Superior temporal gyrus (tissue), 1 donor: ENCODE data around the gene MR1.

Experiments used
- DNase-seq: peaks from one replicate; pipeline ENCODE4 v3.0.0-alpha.2; 2016; ENCODE audit errors: extremely low spot score

The MR1 gene

DNA sequence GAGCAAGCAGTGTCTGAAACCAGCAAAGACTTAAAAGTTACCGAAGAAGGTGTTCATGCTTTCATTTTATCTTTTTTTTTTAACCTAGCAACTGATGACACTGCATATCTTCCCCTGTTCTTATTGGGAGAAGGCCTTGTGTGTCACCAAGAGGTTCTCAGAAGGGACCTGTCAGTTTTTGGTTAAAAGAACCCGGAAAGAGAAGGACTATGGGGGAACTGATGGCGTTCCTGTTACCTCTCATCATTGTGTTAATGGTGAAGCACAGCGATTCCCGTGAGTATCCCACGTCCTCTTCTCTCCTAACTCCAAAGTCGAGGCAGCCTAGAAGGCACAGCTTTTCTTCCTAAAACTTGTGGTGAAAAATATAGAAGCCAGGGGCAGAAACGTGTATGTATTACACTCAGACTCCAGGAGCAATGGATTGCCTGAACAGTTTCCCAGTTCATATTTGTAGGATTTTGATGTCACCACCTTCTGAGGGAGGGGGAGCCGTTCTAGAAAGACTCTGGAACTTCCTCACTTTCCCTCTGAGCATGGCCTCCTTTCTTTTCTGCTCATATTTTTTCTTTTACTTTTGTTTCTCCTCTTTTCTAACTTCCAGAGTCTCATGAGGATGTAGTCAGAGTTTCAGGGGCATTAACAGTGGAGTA is at the start of gene MR1:
Gene MR1, plus strand, starts transcription at position 185 of the 653 bp plus-strand sequence. Its CDS starts 25 bp downstream, at position 210.
- peak; percentile 92 for DNase-seq

DNA sequence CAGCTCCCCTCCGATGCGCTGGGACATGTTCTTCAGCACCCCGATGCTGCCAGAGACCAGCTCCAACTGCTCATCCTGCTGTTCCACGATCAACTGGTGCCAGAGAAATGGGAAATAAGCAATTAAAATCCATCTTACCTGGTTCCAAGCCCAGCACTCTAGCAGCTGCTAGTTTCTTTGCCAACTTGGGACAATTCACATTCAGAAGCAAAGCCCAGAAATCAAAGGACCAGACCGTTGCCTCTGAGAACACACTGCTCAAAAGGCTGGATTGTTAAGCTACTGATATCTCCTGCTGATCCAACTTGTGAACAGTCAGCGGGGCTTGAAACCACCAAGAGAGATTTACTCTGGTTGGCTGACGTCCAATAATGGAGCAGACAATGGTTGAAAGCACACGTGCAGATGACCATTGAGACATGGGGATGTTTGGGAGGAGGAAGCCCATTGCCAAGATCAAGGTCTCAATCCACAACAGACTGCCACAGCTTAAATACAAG is 45.5 kb upstream of the MR1 start:
- DNase-seq: peak; percentile 70

DNA sequence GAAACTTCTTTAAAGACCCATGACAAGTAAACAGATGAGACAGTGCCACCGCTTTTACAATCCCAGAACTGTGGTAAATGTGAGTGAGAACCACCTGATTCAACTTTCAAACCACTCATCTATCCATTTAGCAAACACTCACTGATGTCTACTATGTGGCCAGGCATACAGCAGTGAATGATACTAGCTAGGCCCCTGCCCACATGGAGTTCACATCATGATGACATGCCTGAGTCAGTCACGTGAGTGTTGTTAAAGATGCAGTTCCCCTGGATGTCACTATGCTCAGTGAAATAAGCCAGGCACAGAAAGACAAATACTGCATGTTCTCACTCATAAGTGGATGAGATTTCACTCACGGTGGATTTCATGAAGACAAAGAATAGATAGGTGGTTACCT is 39.5 kb upstream of the MR1 start:
- no peak for DNase-seq

DNA sequence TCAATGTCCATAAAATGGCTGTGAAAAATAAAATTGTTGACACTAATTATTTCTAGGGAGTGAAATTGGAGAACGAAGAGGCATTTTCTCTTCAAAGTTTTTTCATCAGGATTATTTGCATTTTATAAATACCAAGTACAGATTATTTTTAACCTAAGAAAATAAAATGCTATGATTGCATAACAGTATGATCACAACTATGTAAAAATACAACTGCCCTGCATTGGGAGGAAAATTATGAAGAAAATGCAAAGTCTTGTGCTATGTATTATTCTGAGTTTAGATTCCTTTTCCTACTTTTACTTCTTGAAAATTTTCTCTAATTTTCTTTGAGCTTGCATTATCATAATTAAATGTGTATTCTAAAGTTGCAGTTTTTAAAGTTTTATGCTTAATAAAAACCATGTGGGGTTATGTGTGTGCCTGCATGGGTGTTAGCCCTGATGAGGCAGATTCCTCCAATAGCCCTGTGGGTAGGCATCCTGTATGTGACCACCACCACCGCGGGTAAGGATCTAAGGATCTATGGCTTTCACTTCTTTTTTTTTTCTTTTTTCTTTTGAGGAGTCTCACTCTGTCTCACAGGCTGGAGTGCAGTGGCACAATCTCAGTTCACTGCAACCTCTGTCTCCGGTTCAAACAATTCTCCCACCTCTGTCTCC is 35.8 kb upstream of the MR1 start:
- no peak for DNase-seq

DNA sequence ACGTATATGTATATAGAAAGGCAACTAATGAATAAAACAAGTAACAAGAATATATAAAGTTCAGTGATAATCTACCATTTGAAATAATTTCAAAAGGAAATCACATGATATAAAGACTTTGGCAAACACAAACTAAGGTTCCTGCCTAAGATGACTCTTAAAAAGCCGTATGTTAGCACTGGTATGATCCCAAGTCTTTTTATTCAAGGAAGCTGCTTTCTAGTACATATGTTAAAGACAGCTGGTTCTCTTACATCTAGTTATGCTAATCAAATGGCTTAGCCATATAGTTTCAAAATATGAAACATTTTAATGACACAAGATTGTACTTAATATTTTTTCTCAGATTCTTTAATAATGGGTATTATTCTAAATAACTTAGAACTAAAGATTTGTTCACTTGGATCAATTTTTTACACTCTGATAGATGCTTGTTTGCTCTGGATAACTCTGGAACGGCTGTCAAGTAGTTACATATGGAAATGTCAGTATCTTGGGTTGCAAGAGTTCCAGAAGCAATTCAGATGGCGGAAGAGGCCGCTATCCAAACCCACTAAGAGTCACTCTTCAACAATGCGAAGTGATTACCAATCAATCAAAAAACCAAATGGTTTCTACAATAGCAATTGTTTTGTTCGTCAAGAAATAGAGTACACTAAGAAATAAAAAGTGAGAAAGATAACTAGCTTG is 32.5 kb upstream of the MR1 start:
- no peak for DNase-seq

DNA sequence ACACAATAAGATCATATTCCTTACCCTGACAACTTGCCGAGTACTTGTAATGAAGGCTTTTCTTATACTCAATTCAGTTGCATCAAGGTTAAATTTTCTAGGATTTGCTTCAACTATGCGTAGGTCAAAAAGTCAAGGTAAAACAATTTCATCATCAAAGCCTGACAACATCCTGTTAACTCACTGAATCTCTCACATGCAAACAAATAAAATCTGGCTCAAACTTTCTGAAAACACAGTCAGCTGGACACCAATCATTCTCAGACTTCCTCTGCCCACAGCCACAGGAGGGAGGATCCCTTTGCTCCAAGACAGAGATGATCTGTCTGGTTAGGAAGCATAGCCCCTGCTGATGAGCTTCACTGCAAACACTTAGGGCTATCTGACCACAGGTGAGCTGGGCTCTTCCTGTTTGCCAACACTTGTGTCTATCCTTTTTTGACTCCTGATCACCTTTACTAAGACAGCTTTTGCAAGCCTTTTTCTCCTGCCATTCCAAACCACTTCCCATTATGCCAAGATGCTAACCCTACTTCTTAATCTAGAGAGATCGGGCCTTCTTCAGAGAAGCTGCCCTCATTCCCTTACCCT is 31.1 kb upstream of the MR1 start:
- DNase-seq: no peak

DNA sequence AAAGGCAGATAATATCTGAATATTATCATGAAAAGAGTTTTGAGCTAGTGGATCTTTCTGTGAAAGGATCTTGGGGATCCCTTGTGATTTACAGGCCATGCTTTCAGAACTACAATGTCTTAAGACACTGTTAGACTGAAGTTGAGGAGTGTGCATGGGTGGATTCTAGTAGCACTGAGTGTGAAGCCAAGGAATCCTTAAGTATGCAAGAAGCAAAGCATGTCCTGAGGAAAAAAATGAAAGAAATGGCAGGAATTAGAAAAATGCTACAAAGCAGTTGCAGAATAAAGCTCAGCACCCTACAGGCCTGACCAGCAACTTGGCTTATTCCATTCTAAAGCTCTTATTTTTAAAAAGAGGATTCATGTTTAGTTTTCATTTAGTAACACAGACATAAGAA is 23.0 kb upstream of the MR1 start:
- no peak for DNase-seq

DNA sequence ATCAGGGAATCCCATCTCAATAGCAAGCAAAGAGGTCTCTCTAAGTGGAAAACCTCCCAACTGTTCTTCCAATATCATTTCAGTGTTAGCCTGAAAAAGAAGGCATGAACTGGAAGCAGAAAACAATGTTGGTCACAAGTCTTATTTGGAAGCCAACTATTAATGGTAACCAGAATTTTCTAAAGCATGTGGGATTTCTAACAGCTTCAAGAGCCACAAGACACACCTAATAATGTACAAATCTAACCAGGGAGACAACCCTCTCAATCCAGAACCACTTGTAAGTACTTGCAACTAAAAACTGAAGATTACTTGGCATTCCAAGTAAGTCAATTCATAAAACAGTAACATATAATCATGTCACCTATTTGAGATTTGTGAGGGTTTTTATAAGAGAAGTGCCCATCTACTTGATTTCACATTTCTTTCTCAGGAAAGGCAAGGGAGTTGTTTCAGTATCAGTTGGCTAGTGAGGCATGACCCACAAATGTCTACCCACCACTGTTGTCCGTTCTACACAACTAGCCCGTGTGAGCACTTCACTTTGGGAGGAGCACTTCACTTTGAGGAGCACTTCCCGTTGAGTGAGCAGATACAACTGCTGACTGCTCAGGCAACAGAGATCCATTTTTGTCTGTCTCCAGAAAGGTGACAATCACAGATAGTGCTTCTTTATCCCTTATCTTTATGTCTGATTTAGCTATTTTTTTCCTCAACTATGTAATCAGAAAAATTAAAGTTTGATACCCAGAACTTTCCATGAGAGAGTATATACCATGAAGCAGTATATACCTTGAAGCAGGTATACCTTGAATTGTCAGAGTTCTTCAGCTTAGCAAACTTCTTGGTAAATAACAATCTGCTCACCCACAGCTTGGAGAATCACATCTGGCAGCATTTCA is 22.2 kb upstream of the MR1 start:
- no peak for DNase-seq

DNA sequence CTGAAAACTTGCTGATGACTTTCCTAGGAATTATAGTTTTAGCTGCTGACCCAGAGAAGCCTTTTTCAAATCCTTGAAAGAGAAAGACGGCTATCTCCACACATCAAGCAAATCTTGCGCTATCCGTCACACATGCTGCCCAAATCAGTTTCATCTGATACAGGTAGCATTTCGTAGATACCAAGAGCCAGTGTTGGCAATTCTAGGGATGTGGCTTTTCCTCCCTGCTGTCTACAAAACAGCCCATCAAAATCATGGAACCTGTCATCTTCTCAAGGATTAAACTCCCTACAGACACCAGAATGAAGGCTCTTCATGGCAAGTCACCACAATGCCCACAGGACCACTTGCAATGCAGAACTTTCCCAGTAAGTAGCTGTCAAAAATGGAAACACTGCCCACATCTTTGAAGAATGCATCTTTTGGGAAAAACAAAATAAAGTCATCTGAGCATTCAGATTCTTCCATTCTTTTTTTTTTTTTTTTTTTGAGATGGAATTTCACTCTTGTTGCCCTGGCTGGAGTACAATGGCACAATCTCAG is 21.5 kb upstream of the MR1 start:
- DNase-seq: no peak

DNA sequence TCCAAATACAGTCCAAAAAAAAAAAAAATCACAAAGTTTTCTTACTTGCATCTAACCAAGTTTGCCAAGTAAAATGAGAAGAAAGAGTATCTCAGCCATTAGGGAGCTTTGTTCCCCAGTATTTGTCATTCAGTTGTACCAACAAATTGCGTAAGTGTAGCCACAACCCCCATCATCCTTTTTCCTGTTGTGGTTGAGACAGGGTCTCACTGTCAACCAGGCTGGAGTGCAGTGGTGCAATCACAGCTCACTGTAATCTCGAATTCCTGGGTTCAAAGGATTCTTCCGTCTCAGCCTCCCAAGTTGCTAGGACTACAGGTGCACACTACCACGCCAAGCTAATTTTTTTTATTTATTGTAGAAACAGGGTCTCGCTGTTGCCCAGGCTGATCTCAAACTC is 20.6 kb upstream of the MR1 start:
- DNase-seq: no peak

DNA sequence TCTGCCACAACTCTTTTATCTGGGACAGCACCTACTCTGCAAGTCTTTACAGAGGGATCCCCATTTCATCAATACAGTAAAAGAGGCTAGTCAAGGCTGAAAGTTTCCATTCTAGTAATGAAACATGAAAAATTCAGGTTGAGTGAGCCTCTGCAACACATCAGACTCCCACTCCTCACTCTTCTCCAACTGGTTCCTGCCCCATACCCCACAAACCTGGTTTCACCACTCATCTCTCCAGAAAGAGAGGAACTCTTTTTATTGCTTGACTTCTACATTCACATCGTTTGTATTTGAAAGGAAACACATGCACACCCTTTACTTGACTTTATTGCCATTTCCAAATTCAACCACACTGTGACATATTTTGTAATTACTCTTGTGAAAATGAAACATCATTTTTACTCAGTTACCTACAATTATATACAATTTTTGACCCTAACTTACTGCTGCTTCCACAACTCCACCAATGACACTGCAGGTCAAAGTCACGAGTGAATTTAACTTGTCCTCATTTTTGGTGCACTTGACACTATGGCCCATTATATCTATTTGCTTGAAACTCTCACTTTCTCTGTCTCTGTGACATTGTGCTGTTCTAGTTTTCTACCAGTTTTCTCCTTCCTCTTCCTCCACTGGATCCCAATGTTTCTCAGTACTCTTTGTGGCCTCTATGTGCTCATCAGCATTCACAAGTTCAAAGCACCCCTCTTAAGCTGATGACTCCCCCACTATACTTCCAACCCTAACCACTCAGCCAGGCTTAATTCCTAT is 19.1 kb upstream of the MR1 start:
- DNase-seq: no peak

DNA sequence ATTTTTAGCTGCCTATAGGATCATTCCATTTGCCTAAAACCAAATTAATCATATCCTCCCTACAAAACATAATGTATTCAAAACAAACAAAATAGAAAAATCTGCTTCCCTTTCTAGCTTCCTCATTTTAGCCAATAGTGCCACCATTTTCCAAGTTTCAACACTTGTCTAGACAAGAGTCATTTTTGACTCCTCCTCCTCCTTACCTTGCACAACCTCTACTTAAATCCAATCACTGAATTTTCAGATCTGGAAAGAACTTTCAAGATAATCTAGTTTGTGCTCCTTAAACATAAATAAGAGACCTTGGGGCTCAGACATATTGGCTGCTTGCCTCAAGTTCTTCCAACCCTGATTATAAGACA is 18.6 kb upstream of the MR1 start:
- no peak for DNase-seq

DNA sequence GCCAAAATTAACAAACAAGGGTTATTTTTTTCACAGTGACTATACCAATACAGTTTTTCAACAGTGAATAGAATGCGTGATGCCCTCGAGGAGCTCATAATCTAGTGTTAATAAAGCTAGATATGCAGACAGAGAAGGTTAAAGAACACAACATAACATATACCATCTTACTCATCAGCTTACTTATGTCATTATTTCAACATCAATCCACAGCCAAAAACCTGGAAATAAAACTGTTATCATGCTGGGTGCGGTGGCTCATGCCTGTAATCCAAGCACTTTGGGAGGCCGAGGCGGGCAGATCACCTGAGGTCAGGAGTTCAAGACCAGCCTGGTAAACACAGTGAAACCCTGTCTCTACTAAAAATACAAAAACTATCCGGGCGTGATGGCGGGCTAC is 17.2 kb upstream of the MR1 start:
- no peak for DNase-seq

DNA sequence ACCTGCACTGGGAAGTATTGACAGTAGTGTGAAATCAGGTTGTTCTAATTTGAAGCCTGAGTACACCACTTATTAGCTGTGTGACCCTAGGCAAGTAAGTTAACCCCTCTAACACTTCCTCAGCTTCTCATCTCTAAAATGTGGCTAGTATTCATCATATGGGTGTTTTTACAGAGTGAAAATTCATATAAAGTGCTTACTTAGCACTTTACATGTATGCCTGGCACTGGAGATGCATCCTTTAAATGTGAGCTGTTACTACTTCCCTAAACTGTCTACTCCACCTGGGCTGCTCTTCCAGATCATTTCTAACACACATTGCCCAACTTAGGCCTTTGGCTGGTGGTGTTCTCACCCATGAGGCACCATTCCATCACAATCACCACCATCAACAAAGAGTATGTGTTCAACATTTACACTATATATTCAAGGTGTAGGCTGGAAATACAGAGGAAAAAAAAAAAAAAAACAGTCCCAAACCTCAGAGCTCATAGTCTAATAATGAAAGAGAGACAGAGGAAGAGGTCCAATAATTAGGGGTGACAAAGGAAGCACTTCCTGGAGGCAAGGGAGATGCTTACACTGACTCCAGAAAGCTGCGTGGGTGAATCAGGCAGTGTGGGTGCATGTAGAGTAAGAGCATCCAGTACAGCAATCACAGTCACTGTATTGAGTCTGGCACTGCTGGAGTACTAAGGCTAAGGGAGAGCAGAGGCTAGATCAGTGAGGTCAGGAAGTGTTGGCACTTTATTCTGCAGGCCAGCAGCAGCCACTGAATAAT is 14.7 kb upstream of the MR1 start:
- DNase-seq: no peak

DNA sequence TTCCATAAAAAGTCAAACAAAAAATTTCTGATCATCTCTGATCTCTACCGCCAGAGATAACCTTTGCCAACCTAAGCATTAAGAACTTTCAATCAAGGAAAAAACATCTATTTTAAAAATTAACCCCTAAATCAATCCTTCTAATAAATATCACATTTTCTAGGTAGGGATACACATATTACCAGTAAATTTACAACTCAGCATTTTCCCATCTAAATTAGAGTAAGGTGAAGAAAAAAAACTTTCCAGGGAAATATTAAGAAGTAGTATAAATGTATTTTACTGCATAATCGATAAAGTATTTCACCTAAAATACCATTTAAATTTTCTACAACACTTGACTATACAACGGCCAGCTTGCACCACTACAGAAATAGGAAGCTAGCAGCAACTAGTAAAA is 12.6 kb upstream of the MR1 start:
- DNase-seq: no peak

DNA sequence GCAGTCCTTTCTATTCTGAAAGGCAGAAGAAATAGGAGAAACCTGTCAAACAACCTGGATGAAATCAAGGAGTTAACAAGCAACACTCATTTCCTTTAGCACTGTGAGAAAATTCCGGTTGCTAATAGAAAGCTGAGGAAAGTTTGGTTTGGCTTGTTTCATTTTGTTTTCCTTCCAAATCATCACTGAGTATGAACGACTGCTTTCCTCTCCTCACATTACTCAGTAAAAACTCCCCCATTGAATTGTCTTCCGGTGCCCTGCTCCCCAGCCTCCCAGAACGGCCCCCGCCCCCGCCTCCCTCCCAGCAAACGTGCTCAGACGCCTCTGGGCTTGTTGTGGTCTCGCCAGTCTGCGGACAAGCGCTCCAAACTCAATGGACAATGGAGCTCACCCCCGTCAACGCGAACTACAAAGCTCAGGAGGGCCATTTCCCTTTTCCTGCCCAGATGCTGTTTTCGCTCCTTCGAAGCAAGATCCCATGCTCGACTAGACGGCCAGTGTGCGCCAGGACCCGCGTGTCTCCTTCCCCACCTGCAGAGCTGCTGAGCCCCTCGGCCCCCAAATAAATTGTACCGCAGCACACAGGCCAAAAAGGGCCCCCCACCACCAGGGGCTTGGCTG is 11.9 kb upstream of the MR1 start:
- peak; percentile 62 for DNase-seq

DNA sequence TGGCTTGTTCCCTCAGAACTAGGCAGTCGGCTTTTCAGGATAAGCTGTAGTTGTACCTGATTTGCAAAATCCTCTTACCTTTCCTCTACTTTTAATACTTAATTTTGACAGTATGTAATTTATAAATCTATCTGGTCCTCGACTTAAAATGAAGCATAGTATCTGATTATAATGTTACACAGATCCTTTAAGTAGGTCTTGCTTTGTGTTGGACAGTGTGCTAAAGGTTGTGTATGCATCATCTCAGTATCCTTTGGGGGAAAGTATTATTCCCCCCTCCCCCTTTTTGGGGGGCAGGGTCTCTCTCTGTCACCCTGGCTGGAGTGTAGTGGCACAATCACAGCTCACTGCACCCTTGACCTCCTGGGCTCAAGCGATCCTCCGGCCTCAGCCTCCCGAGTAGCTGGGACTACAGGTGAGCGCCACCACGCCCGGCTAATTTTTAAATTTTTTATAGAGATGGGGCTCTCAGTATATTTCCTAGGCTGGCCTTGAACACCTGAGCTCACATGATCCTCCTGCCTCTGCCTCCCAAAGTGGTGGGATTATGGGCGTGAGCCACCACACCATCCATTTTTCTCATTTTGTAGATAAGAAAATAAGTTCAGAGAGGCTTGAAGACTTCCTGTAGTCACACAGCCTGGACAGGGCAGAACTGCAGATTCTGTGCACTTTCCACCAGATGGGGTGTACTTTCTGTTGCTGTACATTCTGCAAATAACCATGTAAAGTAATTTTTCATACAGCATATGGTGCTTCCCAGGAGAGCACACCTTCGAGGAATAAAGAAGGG is 10.3 kb upstream of the MR1 start:
- DNase-seq: no peak

DNA sequence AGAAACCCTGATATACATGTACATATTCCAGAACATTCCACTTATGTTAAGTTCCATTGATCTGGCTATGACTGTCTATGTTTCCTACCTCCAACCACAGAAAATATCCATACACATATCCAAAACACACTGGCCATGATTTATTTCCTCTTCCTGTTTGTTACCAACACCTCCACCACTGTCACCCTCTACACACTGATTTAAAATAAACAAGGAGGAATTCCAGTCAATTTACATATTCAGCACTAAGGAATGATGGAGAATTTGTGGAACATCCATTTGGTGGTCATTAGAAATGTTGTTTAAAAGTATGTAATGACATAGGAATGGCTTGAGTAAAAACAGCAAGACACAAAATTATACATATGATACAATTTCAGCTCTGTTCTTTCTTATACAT is 5.6 kb upstream of the MR1 start:
- DNase-seq: no peak

DNA sequence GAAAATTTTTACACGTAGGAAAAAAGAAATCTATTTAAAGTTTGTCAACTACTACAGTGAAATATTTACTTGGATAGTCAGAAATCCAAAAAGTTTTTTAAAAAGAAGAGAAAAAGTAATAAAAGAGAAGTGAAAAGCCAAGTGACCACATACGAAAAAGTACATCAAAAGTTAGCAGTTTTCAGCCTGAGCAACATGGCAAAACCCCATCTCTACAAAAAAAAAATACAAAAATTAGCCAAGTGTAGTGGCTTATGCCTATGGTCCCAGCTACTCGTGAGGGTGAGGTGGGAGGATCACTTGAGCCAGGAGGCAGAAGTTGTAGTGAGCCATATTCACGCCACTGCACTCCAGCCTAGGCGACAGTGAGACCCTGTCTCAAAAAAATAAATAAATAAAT is 5.2 kb upstream of the MR1 start:
- DNase-seq: no peak
